ENCODE results near the gene DAPK1.

Gene DAPK1

DNA sequence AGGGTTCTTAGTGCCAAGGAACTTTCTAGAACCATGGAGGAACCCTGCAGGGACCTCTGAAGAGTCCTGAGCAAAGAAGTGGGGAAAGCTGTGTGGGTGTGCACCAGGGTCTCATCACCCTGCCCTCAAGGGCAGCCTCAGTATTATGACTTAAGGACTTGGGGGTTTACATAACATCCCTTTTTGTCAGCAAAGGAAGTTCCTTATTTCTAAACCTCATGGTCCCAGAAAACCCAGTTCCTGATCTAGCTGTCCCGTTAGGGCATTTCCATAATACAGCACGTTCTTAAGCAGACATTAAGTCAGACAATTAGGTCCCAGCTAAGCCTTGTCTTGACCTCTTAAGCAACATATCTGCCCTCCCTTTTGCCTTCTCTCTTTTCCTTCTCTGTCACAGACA is 57.3 kb downstream of the DAPK1 start:
- TF ChIP-seq, protein P1, sequence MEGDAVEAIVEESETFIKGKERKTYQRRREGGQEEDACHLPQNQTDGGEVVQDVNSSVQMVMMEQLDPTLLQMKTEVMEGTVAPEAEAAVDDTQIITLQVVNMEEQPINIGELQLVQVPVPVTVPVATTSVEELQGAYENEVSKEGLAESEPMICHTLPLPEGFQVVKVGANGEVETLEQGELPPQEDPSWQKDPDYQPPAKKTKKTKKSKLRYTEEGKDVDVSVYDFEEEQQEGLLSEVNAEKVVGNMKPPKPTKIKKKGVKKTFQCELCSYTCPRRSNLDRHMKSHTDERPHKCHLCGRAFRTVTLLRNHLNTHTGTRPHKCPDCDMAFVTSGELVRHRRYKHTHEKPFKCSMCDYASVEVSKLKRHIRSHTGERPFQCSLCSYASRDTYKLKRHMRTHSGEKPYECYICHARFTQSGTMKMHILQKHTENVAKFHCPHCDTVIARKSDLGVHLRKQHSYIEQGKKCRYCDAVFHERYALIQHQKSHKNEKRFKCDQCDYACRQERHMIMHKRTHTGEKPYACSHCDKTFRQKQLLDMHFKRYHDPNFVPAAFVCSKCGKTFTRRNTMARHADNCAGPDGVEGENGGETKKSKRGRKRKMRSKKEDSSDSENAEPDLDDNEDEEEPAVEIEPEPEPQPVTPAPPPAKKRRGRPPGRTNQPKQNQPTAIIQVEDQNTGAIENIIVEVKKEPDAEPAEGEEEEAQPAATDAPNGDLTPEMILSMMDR (IDR thresholded peaks at IDR 0.05; ENCODE audit: low read depth, low read length) = no peak
- no peak overlapping the region for H3K4me3 ChIP-seq (ENCODE audit: low read depth, low read length)
- no peak overlapping the region for H3K27ac ChIP-seq
- DNase-seq = no peak
- peaks cover 4% of the 10 kb centered on the region; the same call in 1 of the 2 replicates for H3K36me3 ChIP-seq
- no peaks in the 10 kb centered on the region for H3K27me3 ChIP-seq (ENCODE audit: insufficient read depth, low read depth, severe bottlenecking)
- no peaks in the 10 kb centered on the region for H3K9me3 ChIP-seq (ENCODE audit: severe bottlenecking)

DNA sequence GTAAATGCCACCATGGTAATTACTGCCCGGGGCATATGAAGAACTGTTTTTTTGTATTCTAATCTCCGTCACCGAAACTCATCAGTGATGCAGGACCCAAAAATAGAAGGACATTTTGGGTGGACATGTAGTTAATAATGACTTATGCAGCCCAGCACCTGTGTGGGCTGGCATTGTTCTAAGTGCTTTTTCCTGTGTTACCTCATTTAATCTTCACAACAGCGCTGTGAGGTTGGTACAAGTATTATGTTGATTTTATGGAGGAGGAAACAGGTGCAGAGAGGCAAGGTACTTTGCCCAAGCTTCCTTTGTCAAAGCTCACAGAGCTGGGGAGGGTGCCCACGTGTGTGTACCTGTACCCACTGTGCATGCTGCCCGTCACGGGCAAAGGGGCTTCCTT is 58.4 kb downstream of the DAPK1 start:
- peaks cover 4% of the 10 kb centered on the region; the same call in 1 of the 2 replicates for H3K36me3 ChIP-seq
- H3K9me3 ChIP-seq (ENCODE audit: severe bottlenecking) = no peaks in the 10 kb centered on the region
- no peaks in the 10 kb centered on the region for H3K27me3 ChIP-seq (ENCODE audit: insufficient read depth, low read depth, severe bottlenecking)
- H3K27ac ChIP-seq = no peak overlapping the region
- no peak overlapping the region for H3K4me3 ChIP-seq (ENCODE audit: low read depth, low read length)
- no peak for DNase-seq
- TF ChIP-seq, protein P1 (IDR thresholded peaks at IDR 0.05; ENCODE audit: low read depth, low read length) = no peak

DNA sequence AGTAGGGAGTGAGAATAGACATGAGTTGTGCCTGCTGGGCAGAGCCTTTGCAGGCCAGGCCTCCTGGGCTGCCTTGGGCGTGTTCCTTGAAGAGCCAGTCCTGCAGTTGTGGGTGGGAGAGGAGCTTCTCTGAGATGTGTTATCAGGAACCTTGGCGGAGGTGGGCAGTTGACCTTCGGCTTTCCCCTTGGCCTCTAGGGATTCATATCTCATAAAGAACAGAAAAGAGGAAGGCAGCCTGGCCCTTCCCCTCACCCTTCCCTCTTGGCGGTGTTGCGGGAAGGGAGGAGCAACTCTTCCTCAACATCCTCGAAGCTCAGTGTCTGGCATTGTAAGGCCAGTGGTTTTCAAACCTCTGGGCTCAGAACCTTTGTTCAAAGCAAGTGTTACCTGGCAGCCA is 59.2 kb downstream of the DAPK1 start:
- TF ChIP-seq, protein P1 (IDR thresholded peaks at IDR 0.05; ENCODE audit: low read depth, low read length) = no peak
- no peaks in the 10 kb centered on the region for H3K27me3 ChIP-seq (ENCODE audit: insufficient read depth, low read depth, severe bottlenecking)
- no peaks in the 10 kb centered on the region for H3K9me3 ChIP-seq (ENCODE audit: severe bottlenecking)
- no peak for DNase-seq
- H3K36me3 ChIP-seq = peaks cover under 1% of the 10 kb centered on the region; the same call in 1 of the 2 replicates
- H3K4me3 ChIP-seq (ENCODE audit: low read depth, low read length) = no peak overlapping the region
- no peak overlapping the region for H3K27ac ChIP-seq

DNA sequence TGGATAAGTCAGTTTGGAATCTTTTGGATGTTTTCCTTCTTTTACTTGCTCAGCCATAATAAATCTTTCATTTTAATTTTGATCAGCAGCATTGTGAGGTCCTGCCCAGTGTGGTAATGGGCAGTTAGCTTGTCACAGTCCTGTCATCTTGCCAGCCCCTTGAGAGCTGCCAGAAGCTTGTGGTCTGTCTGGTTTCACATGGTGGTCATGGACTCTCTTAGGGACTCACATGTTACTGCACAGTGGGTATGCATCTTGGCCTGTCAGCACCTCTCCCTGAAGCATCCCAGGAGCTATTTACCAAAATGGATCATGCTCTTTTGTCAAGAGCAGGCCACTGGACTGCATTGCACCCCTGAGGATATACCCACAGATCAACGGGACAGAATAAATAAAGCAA is 60.3 kb downstream of the DAPK1 start:
- Histone ChIP-seq H3K27ac (no peak overlapping the region), H3K27me3 (ENCODE audit: insufficient read depth, low read depth, severe bottlenecking) (no peaks in the 10 kb centered on the region), H3K4me3 (ENCODE audit: low read depth, low read length) (no peak overlapping the region), H3K36me3 (no peaks in the 10 kb centered on the region), H3K9me3 (ENCODE audit: severe bottlenecking) (no peaks in the 10 kb centered on the region)
- no peak for DNase-seq
- TF ChIP-seq, protein P1 (IDR thresholded peaks at IDR 0.05; ENCODE audit: low read depth, low read length) = no peak

DNA sequence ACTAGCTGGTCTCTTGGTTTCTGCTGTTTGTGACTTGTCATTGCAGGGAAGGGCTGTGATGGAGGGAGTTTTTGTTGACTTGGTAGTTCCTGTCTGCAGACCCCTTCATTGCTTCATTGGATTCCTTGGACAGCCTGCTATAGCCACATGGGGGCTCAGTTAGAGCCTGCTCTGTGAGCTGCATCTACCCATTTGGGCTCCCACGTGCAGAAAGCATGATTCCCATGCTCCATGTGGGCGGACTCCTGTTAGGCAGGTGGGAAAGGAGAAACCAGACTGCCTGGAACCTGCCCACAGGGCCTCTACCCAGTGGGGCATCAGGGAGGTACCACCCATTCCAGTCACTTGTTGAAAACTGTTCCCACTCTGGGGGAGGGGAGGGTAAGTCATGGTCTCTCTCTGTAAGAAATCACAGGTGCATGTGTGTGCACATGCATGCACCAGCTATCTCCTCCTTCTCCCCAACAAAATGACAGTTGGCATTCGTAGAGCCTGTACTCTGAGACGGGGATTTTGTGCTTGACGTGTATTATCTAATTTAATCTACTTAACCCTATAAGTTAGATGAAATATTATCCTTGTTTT is 61.0 kb downstream of the DAPK1 start:
- Histone ChIP-seq H3K36me3 (no peaks in the 10 kb centered on the region; the same call in 1 of the 2 replicates), H3K9me3 (ENCODE audit: severe bottlenecking) (no peaks in the 10 kb centered on the region), H3K27me3 (ENCODE audit: insufficient read depth, low read depth, severe bottlenecking) (no peaks in the 10 kb centered on the region), H3K4me3 (ENCODE audit: low read depth, low read length) (no peak overlapping the region), H3K27ac (no peak overlapping the region)
- no peak for DNase-seq
- TF ChIP-seq, protein P1 (IDR thresholded peaks at IDR 0.05; ENCODE audit: low read depth, low read length) = no peak

DNA sequence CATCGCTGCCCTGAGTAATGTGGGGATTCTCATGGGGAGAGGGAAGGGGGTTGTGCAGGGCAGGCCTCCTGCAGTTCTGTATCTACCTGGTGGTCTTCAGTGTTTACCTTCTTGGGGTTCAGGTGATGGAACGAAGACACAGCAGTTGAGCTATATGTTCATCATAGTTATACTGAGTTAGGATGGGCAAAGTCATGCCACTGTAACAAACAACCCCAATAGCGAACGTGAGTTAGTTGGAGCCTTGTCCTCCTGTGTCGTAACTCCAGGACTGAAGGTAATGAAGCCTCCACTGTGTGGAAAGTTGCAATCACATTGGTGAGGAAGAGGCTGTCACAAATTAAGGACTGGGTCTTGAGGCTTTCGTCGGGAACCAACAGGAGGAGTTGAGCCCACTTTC is 64.4 kb downstream of the DAPK1 start:
- TF ChIP-seq, protein P1 (IDR thresholded peaks at IDR 0.05; ENCODE audit: low read depth, low read length) = no peak
- no peaks in the 10 kb centered on the region for H3K27me3 ChIP-seq (ENCODE audit: insufficient read depth, low read depth, severe bottlenecking)
- no peaks in the 10 kb centered on the region for H3K9me3 ChIP-seq (ENCODE audit: severe bottlenecking)
- H3K36me3 ChIP-seq = no peaks in the 10 kb centered on the region; the same call in 1 of the 2 replicates
- no peak overlapping the region for H3K4me3 ChIP-seq (ENCODE audit: low read depth, low read length)
- no peak overlapping the region for H3K27ac ChIP-seq
- DNase-seq = no peak
